Measurements from ENCODE around the gene KLB. TPM values are rescaled to one million over a fixed set of nuclear protein-coding genes. Genes with fewer than 3 reads are reported as not detected.
"Not testable (repeated sequence)": the region's sequence is repeated elsewhere in the genome, so short reads cannot be mapped to it uniquely, and the experiment has no call there.

KLB gene
- total and polyA plus RNA-seq, 2 experiments from 2014 or later = 0.03 to 0.19 TPM

DNA sequence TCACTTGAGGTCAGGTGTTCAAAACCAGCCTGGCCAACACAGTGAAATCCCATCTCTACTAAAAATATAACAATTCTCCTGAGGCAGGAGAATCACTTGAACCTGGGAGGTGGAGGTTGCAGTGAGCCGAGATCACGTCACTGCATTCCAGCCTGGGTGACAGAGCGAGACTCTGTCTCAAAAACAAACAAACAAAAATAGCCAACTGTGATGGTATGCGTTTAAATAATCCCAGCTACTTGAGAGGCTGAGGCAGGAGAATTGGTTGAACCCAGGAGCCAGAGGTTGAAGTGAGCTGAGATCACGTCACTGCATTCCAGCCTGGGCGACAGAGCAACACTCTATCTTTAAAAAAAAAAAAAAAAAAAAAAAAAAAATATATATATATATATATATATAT, 5.1 kb upstream of the KLB start:
- H3K4me3 ChIP-seq; H3F3A ChIP-seq (replicated peaks; ENCODE audit: low read depth); H2AFZ ChIP-seq; H3K9me3 Mint-ChIP-seq; H3K36me3 Mint-ChIP-seq (ENCODE audit: low read depth); H3K27me3 ChIP-seq (ENCODE audit: insufficient read depth); ATAC-seq; H3K79me2 ChIP-seq (replicated peaks; ENCODE audit: insufficient read depth); H3K27ac ChIP-seq (ENCODE audit: low read depth); H3K36me3 ChIP-seq (ENCODE audit: insufficient read depth); H4K20me1 ChIP-seq (replicated peaks; ENCODE audit: insufficient read depth); H3K27me3 Mint-ChIP-seq (ENCODE audit: insufficient read depth, low read depth, poor library complexity); H3K9me2 ChIP-seq (ENCODE audit: insufficient read depth); H3K4me1 Mint-ChIP-seq; H3K27ac Mint-ChIP-seq; H3K4me1 ChIP-seq (ENCODE audit: insufficient read depth); H3K4me2 ChIP-seq; H3K4me3 Mint-ChIP-seq; DNase-seq (ENCODE audit: low spot score): not testable (repeated sequence)

GRCh38 chr4:39407584-39407885, 805 bp downstream of the KLB start:
- Histone ChIP-seq H3K36me3 (ENCODE audit: insufficient read depth) (no peaks in the 10 kb centered on the region), H3K4me2 (no peak overlapping the region), H3K79me2 (replicated peaks; ENCODE audit: insufficient read depth) (no peaks in the 10 kb centered on the region), H3K9me2 (ENCODE audit: insufficient read depth) (no peaks in the 10 kb centered on the region), H3K4me3 (no peak overlapping the region), H2AFZ (no peak overlapping the region), H3K27me3 (ENCODE audit: insufficient read depth) (no peaks in the 10 kb centered on the region), H3K27ac (ENCODE audit: low read depth) (no peak overlapping the region), H3F3A (replicated peaks; ENCODE audit: low read depth) (no peaks in the 10 kb centered on the region), H3K4me1 (ENCODE audit: insufficient read depth) (no peaks in the 10 kb centered on the region), H4K20me1 (replicated peaks; ENCODE audit: insufficient read depth) (no peaks in the 10 kb centered on the region)
- DNase-seq (ENCODE audit: low spot score) (no peak), ATAC-seq (no peak)
- no peaks in the 10 kb centered on the region for H3K27me3 Mint-ChIP-seq (ENCODE audit: insufficient read depth, low read depth, poor library complexity)
- H3K9me3 Mint-ChIP-seq = no peaks in the 10 kb centered on the region
- H3K4me1 Mint-ChIP-seq = no peaks in the 10 kb centered on the region
- H3K27ac Mint-ChIP-seq = no peak overlapping the region
- H3K4me3 Mint-ChIP-seq = no peak overlapping the region
- no peaks in the 10 kb centered on the region for H3K36me3 Mint-ChIP-seq (ENCODE audit: low read depth)
- TF ChIP-seq STAT1 (IDR thresholded peaks at IDR 0.05; ENCODE audit: unreplicated experiment) (no peak), CTCF (conservative IDR thresholded peaks at IDR 0.05; ENCODE audit: low read depth in 2 of 2) (no peak), JUNB (IDR thresholded peaks at IDR 0.05; ENCODE audit: unreplicated experiment) (no peak), REST (IDR thresholded peaks at IDR 0.05; ENCODE audit: unreplicated experiment) (no peak), ZNF331 (CRISPR knock-in tag; IDR thresholded peaks at IDR 0.05; ENCODE audit: low read depth) (no peak), EZH2 (IDR thresholded peaks at IDR 0.05; ENCODE audit: low read depth, unreplicated experiment) (no peak), NANOG (IDR thresholded peaks at IDR 0.05; ENCODE audit: borderline replicate concordance) (no peak), CREB1 (CRISPR knock-in tag; IDR thresholded peaks at IDR 0.05; ENCODE audit: low read depth) (no peak), EZH2phosphoT487 (IDR thresholded peaks at IDR 0.05; ENCODE audit: unreplicated experiment) (no peak), ETS1 (IDR thresholded peaks at IDR 0.05) (no peak), POLR2AphosphoS5 (IDR thresholded peaks at IDR 0.05; ENCODE audit: low read depth) (no peak), ZNF114 (CRISPR knock-in tag; IDR thresholded peaks at IDR 0.05) (no peak)
